RWPE1 (cell line): ENCODE results near the gene GPR137.

Experiments
- CTCF ChIA-PET: fragments of 350-600 bp; sonication (Branson Sonifier 250); formaldehyde crosslinking; extraction: SDS; loops from one replicate; lab custom pipeline; 2021; lab: Yijun Ruan, JAX
- POLR2A ChIA-PET: fragments of 400-600 bp; formaldehyde crosslinking; extraction: SDS; loops from one replicate; lab custom pipeline; 2020; ENCODE audit warnings: antibody characterized with exemption; ENCODE audit not compliant: low non-redundant PET; lab: Yijun Ruan, JAX
- DNase-seq: peaks from one replicate; pipeline ENCODE4 v3.0.0; 2012; ENCODE audit warnings: low spot score
- H3K27ac ChIP-seq: fragments of 450-650 bp; 2 replicates; pipeline ENCODE4 v1.5.1; 2017
- TF ChIP-seq, protein P1 (sequence below): fragments of 450-650 bp; conservative IDR thresholded peaks from 2 replicates; pipeline ENCODE4 v1.5.1; 2017; ENCODE audit warnings: low read depth, mild to moderate bottlenecking

Gene GPR137

DNA sequence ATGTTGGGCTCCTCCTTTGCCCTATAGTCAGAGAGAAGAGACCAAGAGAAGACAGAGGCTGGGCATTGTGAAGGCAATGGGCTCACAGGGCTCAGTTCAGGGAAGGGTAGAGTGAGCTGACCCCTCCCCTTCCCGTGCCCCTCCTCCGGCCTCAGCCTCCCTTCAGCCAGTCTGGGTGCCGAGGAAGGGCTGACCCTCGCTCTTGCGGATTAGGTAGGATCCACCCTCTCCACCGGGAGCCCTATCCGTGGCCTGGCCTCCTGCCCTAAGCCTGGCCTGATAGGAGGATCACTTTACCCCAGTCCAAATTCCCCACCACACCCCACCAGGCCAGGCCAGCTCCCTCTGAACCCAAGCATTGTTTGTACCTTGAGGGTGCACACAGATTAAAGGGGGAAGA lies 37.1 kb upstream of the GPR137 start:
- POLR2A ChIA-PET, result no interaction called here
- no peak for DNase-seq
- CTCF ChIA-PET, result no interaction called here
- peak overlapping the region; percentile 98 for H3K27ac ChIP-seq
- TF ChIP-seq, protein P1, sequence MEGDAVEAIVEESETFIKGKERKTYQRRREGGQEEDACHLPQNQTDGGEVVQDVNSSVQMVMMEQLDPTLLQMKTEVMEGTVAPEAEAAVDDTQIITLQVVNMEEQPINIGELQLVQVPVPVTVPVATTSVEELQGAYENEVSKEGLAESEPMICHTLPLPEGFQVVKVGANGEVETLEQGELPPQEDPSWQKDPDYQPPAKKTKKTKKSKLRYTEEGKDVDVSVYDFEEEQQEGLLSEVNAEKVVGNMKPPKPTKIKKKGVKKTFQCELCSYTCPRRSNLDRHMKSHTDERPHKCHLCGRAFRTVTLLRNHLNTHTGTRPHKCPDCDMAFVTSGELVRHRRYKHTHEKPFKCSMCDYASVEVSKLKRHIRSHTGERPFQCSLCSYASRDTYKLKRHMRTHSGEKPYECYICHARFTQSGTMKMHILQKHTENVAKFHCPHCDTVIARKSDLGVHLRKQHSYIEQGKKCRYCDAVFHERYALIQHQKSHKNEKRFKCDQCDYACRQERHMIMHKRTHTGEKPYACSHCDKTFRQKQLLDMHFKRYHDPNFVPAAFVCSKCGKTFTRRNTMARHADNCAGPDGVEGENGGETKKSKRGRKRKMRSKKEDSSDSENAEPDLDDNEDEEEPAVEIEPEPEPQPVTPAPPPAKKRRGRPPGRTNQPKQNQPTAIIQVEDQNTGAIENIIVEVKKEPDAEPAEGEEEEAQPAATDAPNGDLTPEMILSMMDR, result no peak

DNA sequence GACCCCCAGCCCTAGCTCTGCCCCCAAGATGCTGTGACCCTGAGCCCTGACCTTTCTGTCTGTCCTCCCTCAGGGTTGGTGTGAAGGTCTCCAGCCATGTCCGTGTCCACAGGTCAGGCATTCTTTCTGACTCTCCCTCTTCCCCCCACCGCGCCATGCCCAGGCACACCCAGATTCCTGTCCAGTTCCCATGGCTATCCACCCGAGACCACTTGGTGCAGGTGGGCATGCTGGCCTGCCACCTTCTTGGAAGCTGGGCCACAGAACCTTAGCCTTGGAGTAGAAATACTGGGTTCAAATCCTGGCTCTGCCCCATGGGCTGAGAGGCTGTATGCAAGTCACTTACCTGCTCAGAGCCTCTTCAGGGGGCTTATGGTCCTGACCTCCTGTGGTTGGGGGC lies 36.6 kb upstream of the GPR137 start:
- peak overlapping the region; percentile 98 for H3K27ac ChIP-seq
- DNase-seq, result no peak
- CTCF ChIA-PET, result interaction anchor here (2.7 kb wide), 1 partner anchor 52 kb away, joined by 19 read pairs; no protein-coding TSS in a partner anchor
- TF ChIP-seq, protein P1, result no peak
- POLR2A ChIA-PET, result interaction anchor here (0.5 kb wide), 1 partner anchor 19 kb away, joined by 3 read pairs; no protein-coding TSS in a partner anchor

DNA sequence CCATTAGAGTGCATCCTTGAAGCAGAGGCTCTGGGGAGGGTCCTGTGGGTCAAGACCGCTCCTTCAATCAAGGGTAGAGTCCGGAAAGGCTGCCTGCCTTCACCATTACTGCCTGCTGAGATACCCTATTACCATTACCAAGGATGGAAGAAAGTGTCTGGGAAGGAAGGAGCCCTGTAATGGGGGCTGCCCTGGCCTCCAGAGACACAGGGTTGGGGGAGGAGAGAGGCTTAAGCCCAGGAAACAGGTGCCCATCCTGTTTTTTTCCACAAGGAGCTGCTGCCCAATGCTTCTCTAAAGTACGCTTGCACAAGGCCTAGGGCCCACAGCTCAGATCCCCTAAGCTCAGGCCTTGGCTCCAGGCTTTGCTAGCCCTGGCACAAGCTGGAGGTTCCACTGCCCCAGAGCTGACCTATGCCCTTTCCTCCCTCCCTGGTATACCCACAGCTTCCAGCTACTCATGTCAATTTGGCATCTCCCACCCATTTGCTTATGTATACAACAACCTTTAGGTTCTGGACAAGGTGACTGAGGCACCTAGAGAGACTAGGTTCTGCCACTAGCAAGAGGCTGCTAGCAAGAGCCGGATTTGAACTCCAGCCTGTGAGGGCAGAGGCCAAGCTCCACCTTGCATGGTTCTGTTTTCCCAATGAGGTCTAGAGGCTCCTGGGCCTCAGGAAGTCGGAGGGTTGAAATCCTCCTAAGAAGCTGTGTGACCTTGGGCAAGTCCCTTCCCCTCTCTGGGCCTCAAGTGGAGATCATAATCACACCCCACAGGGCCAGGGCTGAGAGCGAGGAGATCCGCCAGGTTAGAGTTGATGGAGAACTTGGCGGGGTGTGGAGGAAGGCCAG lies 35.9 kb upstream of the GPR137 start:
- H3K27ac ChIP-seq, result peak overlapping the region; percentile 98
- CTCF ChIA-PET, result interaction anchor here (0.6 to 2.7 kb wide), 7 partner anchors 7 to 65 kb away, joined by 3 to 19 read pairs (median 6); partner anchors contain the start of genes NUDT22 and TRPT1
- TF ChIP-seq, protein P1, result no peak
- POLR2A ChIA-PET, result interaction anchor here (0.5 to 0.7 kb wide), 3 partner anchors 9 to 19 kb away, joined by 3 read pairs; partner anchors contain the start of gene FKBP2
- DNase-seq, result no peak

DNA sequence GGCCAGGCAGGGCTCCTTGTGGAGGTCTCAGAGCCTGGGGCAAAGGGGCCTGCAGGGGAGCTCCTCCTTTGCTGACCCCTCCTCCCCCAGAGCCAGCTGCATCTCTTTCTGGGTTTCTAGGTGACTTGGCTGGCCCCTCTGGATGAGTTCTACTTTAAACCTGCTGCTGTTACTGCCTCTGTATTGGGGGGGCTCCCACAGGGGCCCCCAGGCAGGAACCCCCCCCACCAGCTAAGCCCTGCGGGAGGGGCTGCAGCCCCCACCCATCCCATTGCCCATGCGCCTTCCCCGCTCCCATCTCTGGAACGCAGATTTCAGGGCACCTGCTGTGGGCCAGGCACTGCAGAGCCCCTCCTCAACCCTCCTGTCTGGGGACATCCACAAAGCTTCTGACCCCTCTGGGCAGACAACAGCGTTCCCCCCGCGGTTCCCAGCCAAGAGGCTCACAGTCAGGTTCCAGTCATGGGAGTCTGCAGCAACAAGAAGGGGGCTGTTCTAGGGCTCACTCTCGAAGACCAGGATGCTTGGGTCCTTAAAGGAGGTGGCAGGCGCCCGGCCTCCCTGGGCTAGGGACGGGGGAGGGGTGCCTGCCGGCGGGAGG lies 35.1 kb upstream of the GPR137 start:
- DNase-seq, result no peak
- POLR2A ChIA-PET, result interaction anchor here (0.6 to 0.7 kb wide), 2 partner anchors 9 to 18 kb away, joined by 3 read pairs; partner anchors contain the start of gene FKBP2

DNA sequence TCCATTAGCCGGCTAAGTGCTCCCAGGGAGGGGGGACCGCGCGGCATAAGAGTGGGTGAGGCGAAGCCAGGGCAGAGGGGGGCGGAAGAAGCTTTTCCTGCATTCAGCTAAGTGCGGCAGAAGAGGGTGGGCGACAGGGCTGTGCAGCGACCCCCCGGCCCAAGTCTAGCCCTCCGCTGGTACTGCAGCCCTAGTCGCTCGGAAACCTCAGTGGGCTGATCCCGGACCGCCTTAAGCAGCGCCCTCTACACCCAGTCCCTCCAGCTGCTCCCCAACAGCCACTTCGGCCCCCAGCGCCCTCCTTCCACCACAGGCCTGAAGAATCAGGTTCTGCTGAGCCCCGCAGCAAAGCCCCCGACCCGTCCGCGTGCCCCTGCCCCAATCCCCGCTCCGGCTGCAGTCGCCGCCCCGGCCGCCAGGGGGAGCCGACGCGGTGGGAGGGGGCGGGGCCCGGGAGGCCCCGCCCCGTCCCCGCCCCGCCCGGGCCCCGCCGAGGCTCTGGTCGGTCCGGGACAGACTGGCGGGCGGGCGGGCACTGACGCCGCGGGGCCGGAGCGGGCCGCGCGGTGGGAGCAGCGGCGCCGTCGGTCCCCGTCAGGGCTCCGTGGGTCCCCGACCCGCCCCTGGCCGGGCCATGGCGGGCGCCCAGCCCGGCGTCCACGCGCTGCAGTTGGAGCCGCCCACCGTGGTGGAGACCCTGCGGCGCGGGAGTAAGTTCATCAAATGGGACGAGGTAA lies 34.5 kb upstream of the GPR137 start, which contains the start of gene PLCB3:
PLCB3 (plus strand) TSS at position 515 of the 737 bp plus-strand sequence; CDS start at position 635, 120 bp downstream.
- DNase-seq, result no peak
- peak within 1 kb of the TSS; percentile 98 for H3K27ac ChIP-seq
- TF ChIP-seq, protein P1, result peak; percentile 87
- POLR2A ChIA-PET, result interaction anchor here (1.4 kb wide), 1 partner anchor 16 kb away, joined by 4 read pairs; no protein-coding TSS in a partner anchor
- CTCF ChIA-PET, result interaction anchor here (0.6 to 2.7 kb wide), 10 partner anchors 12 to 101 kb away, joined by 3 to 19 read pairs (median 4); no protein-coding TSS in a partner anchor

More for the DNA sequence above, 35.1 kb upstream of the GPR137 start:
- H3K27ac ChIP-seq, result peak overlapping the region; percentile 98
- CTCF ChIA-PET, result interaction anchor here (0.6 to 2.7 kb wide), 10 partner anchors 8 to 102 kb away, joined by 3 to 19 read pairs (median 6); no protein-coding TSS in a partner anchor
- TF ChIP-seq, protein P1, result no peak
